ENCODE measurements around the gene PPP1R36.

Gene PPP1R36

DNA sequence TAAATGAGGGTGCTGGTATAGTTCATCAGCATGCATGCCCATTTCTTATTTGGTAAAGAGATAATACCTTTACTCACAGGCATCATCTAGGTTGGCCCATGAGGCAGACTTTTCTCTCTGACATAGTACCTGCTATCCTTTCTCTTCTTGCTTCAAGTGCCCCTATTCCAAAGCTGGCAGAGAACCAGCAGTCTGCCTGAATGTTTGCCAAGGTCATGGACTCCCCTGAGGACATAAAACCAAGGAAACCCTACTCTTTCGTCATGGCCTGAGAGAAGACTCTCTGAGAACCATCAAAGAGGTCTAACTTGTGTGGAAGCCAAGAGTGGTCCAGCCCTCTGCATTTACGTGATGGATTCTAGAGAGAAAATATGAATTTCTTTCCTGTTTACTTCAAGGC lies 11.9 kb downstream of the PPP1R36 start:
- Histone ChIP-seq H4K20me1 (ENCODE audit: insufficient read depth, low read length, poor library complexity, severe bottlenecking) (no peaks in the 10 kb centered on the region), H3K4me1 (ENCODE audit: insufficient read depth, low read length, poor library complexity, severe bottlenecking) (peaks cover 17% of the 10 kb centered on the region), H3K9me3 (ENCODE audit: insufficient read depth, low read depth, low read length) (no peaks in the 10 kb centered on the region), H3K79me2 (ENCODE audit: insufficient read depth, low read length) (no peaks in the 10 kb centered on the region), H3K9ac (ENCODE audit: low read depth, low read length, poor library complexity, severe bottlenecking) (no peak overlapping the region), H3K27me3 (ENCODE audit: insufficient read depth, low read length, poor library complexity, severe bottlenecking) (no peaks in the 10 kb centered on the region), H3K9me2 (replicated peaks; ENCODE audit: low read depth, low read length) (no peaks in the 10 kb centered on the region), H3K4me2 (ENCODE audit: low read depth, low read length, poor library complexity, severe bottlenecking) (peak overlapping the region; percentile 30), H2AFZ (ENCODE audit: low read length) (no peak overlapping the region), H3K4me3 (ENCODE audit: low read length, poor library complexity, severe bottlenecking) (no peak overlapping the region), H3F3A (ENCODE audit: low read depth) (no peaks in the 10 kb centered on the region), H3K36me3 (ENCODE audit: insufficient read depth, low read length) (no peaks in the 10 kb centered on the region)
- TF ChIP-seq EZH2phosphoT487 (IDR thresholded peaks at IDR 0.05; ENCODE audit: borderline replicate concordance) = no peak
- TF ChIP-seq, protein P1, sequence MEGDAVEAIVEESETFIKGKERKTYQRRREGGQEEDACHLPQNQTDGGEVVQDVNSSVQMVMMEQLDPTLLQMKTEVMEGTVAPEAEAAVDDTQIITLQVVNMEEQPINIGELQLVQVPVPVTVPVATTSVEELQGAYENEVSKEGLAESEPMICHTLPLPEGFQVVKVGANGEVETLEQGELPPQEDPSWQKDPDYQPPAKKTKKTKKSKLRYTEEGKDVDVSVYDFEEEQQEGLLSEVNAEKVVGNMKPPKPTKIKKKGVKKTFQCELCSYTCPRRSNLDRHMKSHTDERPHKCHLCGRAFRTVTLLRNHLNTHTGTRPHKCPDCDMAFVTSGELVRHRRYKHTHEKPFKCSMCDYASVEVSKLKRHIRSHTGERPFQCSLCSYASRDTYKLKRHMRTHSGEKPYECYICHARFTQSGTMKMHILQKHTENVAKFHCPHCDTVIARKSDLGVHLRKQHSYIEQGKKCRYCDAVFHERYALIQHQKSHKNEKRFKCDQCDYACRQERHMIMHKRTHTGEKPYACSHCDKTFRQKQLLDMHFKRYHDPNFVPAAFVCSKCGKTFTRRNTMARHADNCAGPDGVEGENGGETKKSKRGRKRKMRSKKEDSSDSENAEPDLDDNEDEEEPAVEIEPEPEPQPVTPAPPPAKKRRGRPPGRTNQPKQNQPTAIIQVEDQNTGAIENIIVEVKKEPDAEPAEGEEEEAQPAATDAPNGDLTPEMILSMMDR (conservative IDR thresholded peaks at IDR 0.05; ENCODE audit: low read length) = no peak

DNA sequence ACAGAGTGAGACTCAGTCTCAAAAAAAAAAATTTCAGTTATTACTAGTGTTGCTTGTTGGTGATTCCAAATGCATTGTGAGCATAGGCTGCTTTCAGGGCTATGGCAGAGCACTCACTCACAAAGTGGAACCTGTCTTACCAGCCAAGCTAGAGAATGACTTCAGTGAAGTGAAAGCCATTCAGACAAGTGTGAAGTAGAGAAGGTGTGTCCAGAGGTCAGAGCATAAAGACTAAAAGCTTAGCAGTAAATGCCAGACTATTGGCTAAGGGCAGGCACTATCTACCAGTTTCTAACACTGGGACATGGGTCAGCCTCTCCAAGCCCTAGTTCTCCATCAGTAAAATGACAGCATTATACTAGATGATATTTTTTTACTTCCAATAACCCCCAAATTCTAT lies 12.7 kb downstream of the PPP1R36 start:
- Histone ChIP-seq H3K27me3 (ENCODE audit: insufficient read depth, low read length, poor library complexity, severe bottlenecking) (no peaks in the 10 kb centered on the region), H3K79me2 (ENCODE audit: insufficient read depth, low read length) (no peaks in the 10 kb centered on the region), H3K36me3 (ENCODE audit: insufficient read depth, low read length) (no peaks in the 10 kb centered on the region), H3K9me3 (ENCODE audit: insufficient read depth, low read depth, low read length) (no peaks in the 10 kb centered on the region), H3K4me2 (ENCODE audit: low read depth, low read length, poor library complexity, severe bottlenecking) (no peak overlapping the region), H3K9me2 (replicated peaks; ENCODE audit: low read depth, low read length) (no peaks in the 10 kb centered on the region), H4K20me1 (ENCODE audit: insufficient read depth, low read length, poor library complexity, severe bottlenecking) (no peaks in the 10 kb centered on the region), H3K4me1 (ENCODE audit: insufficient read depth, low read length, poor library complexity, severe bottlenecking) (peaks cover 20% of the 10 kb centered on the region), H3K9ac (ENCODE audit: low read depth, low read length, poor library complexity, severe bottlenecking) (no peak overlapping the region), H3F3A (ENCODE audit: low read depth) (no peaks in the 10 kb centered on the region), H3K4me3 (ENCODE audit: low read length, poor library complexity, severe bottlenecking) (no peak overlapping the region), H2AFZ (ENCODE audit: low read length) (no peak overlapping the region)
- TF ChIP-seq, protein P1 (conservative IDR thresholded peaks at IDR 0.05; ENCODE audit: low read length) = no peak
- TF ChIP-seq EZH2phosphoT487 (IDR thresholded peaks at IDR 0.05; ENCODE audit: borderline replicate concordance) = no peak

DNA sequence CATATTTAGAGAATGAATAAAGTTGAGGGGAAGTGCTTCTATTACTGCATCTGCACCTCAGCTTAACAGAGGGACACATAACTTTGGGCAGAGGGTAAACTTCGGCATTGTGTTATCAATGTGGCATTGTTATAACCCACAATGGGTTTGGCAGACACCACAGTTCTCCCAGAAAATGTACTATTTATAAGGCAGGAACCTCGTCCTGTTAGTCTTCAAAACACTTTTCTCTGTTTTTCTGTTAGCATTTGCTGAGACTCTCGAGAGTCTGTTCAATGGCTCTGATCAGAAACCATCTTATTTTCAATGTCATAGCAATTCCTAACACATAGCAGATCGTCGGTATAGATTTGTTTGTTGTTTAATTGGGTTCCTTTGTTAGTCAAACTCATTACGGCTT lies 13.9 kb downstream of the PPP1R36 start:
- Histone ChIP-seq H3K9ac (ENCODE audit: low read depth, low read length, poor library complexity, severe bottlenecking) (no peak overlapping the region), H4K20me1 (ENCODE audit: insufficient read depth, low read length, poor library complexity, severe bottlenecking) (no peaks in the 10 kb centered on the region), H2AFZ (ENCODE audit: low read length) (no peak overlapping the region), H3K9me3 (ENCODE audit: insufficient read depth, low read depth, low read length) (no peaks in the 10 kb centered on the region), H3K4me1 (ENCODE audit: insufficient read depth, low read length, poor library complexity, severe bottlenecking) (peaks cover 20% of the 10 kb centered on the region), H3K79me2 (ENCODE audit: insufficient read depth, low read length) (no peaks in the 10 kb centered on the region), H3K4me2 (ENCODE audit: low read depth, low read length, poor library complexity, severe bottlenecking) (no peak overlapping the region), H3K36me3 (ENCODE audit: insufficient read depth, low read length) (no peaks in the 10 kb centered on the region), H3K27me3 (ENCODE audit: insufficient read depth, low read length, poor library complexity, severe bottlenecking) (no peaks in the 10 kb centered on the region), H3F3A (ENCODE audit: low read depth) (no peaks in the 10 kb centered on the region), H3K9me2 (replicated peaks; ENCODE audit: low read depth, low read length) (no peaks in the 10 kb centered on the region), H3K4me3 (ENCODE audit: low read length, poor library complexity, severe bottlenecking) (no peak overlapping the region)
- TF ChIP-seq, protein P1 (conservative IDR thresholded peaks at IDR 0.05; ENCODE audit: low read length) = no peak
- no peak for TF ChIP-seq EZH2phosphoT487 (IDR thresholded peaks at IDR 0.05; ENCODE audit: borderline replicate concordance)
